ENCODE results near the gene DOCK9.

GRCh38 chr13:98913741-98914140 is 64.1 kb downstream of the DOCK9 start:
- TF ChIP-seq EZH2 (IDR thresholded peaks at IDR 0.05; ENCODE audit: borderline replicate concordance, low read length) (no peak), CTCF (conservative IDR thresholded peaks at IDR 0.05 in 1 of 2, IDR thresholded peaks at IDR 0.05 in 1 of 2; ENCODE audit: extremely low read depth in 1 of 2, insufficient read depth in 1 of 2, low read depth in 1 of 2, low read length in 2 of 2) (no peak)

Data from mammary epithelial cell (primary cell).